Esophagus squamous epithelium (tissue), 4 donors: ENCODE measurements around the gene UTS2R.

Source experiments
- CTCF ChIP-seq, 6 experiments: fragments of 450-650 bp in 4 of 6; fragments of 200-600 bp in 2 of 6; sonication (generic) in 2 of 6; IDR thresholded peaks; one replicate each; pipeline ENCODE4 v1.5.1; 2016 to 2019; ENCODE audit warnings: antibody characterized with exemption in 6 of 6, mild to moderate bottlenecking in 4 of 6, moderate library complexity in 4 of 6
- POLR2A ChIP-seq, 4 donors: fragments of 450-650 bp; IDR thresholded peaks; one replicate each; pipeline ENCODE4 v1.6.1; 2017; ENCODE audit warnings: antibody characterized with exemption in 4 of 4, mild to moderate bottlenecking in 4 of 4, moderate library complexity in 3 of 4

- TF ChIP-seq CTCF (IDR thresholded peaks at IDR 0.05) = no peak
- no peak for TF ChIP-seq POLR2A (IDR thresholded peaks at IDR 0.05)
Observed at GRCh38 chr17:82358465-82359350, 12.9 kb upstream of the UTS2R start, which contains the start of gene TEX19.
